Aorta (tissue), 5 donors: ENCODE data around the gene TAS2R16. TPM values are rescaled to one million over a fixed set of nuclear protein-coding genes. Genes with fewer than 3 reads are reported as not detected.

Source experiments
- ATAC-seq: fragments of 200-7000 bp; cut with Tn5 transposase; one replicate; pipeline ENCODE4 v1.9.1; 2022; ENCODE audit warnings: moderate library complexity; ENCODE audit not compliant: low FRiP score
- DNase-seq, 2 donors: peaks; one replicate each; pipeline ENCODE4 v3.0.0-alpha.2; 2020
- H3K27ac ChIP-seq, 2 donors: one replicate each; pipeline ENCODE4 v1.5.1; 2013; ENCODE audit warnings: low read length in 2 of 2, mild to moderate bottlenecking in 2 of 2, moderate library complexity in 2 of 2, control low read depth in 1 of 2, inconsistent platforms in 1 of 2, low read depth in 1 of 2
- H3K27me3 ChIP-seq, 2 donors: one replicate each; pipeline ENCODE4 v1.6.1; 2013; ENCODE audit warnings: control low read depth in 1 of 2, low read length in 1 of 2, mild to moderate bottlenecking in 1 of 2, moderate library complexity in 1 of 2; ENCODE audit not compliant: insufficient read depth in 2 of 2, control insufficient read depth in 1 of 2
- H3K36me3 ChIP-seq, 2 donors: one replicate each; pipeline ENCODE4 v1.6.1; 2013; ENCODE audit warnings: control low read depth in 1 of 2, low read length in 1 of 2, mild to moderate bottlenecking in 1 of 2; ENCODE audit not compliant: insufficient read depth in 2 of 2, control insufficient read depth in 1 of 2
- H3K4me1 ChIP-seq, 2 donors: one replicate each; pipeline ENCODE4 v1.6.1; 2013; ENCODE audit warnings: low read length in 2 of 2, control low read depth in 1 of 2, mild to moderate bottlenecking in 1 of 2, moderate library complexity in 1 of 2; ENCODE audit not compliant: insufficient read depth in 2 of 2, control insufficient read depth in 1 of 2
- H3K4me3 ChIP-seq, 2 donors: one replicate each; pipeline ENCODE4 v1.5.1; 2013; ENCODE audit warnings: low read length in 2 of 2, control low read depth in 1 of 2, mild to moderate bottlenecking in 1 of 2
- H3K9me3 ChIP-seq: one replicate; pipeline ENCODE4 v1.6.1; 2013; ENCODE audit warnings: mild to moderate bottlenecking, low read length; ENCODE audit not compliant: control insufficient read depth
- WGBS, 2 donors: extraction: QIAGEN DNeasy Blood & Tissue Kit; methylation state at CpG; one replicate each; pipeline ENCODE4 v1.1.7; 2013; 5-methylcytosine and 5-hydroxymethylcytosine counted together
- intact Hi-C, 2 donors: fragments of 100-400 bp; cut with DNase I; formaldehyde crosslinking; loops; one replicate each; pipeline versions ENCODE4 v1.14.2 to v1.15.0; 2022
- polyA plus RNA-seq, 2 donors: library from polyadenylated mRNA; stranded (reverse); fragments of 200-250 nt; gene quantifications; one replicate each; pipeline ENCODE4 v1.2.3, GENCODE V29; 2013
- total RNA-seq, 2 donors: library from RNA; stranded (reverse); fragmentation: NEBNext Ultra II Directional; extraction: Animal tissue kit (Norgen Biotek cat#: 25700); gene quantifications; one replicate each; pipeline ENCODE4 v1.2.1, GENCODE V29; 2021
- donor health status: healthy with polysubstance abuse.
- donor health status: Bipolar disorder and iron deficiency.
- donor health status: DM: no; HTN: no; CAD: no.
- donor health status: DM: no; HTN: no; CAD: no.
- donor health status: DM: yes; HTN: yes; CAD: no.

The TAS2R16 gene
- total and polyA plus RNA-seq, 4 donors: not detected

DNA sequence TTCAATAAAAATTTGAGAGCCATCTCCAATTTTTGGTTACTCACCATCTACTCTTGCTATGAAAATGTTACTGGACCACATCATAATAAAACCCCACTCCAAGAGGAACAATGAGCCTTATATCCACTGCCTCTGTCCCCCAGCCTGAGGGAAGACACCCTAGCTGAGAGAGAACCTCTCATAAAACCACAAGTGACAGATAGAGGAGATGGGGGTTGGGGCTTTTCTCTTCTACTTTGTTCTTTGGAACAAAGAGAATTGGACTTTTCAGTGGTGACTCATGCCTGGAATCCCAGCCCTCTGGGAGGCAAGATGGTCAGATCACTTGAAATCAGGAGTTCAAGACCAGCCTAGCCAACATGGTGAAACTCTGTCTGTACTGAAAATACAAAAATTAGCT, 27.6 kb upstream of the TAS2R16 start:
- Histone ChIP-seq H3K4me1 (no peaks in the 10 kb centered on the region), H3K27me3 (no peaks in the 10 kb centered on the region), H3K4me3 (no peak overlapping the region), H3K36me3 (no peaks in the 10 kb centered on the region), H3K27ac (no peak overlapping the region), H3K9me3 (no peaks in the 10 kb centered on the region)
- DNase-seq (no peak), ATAC-seq (no peak)
- intact Hi-C loops: no loop called here

DNA sequence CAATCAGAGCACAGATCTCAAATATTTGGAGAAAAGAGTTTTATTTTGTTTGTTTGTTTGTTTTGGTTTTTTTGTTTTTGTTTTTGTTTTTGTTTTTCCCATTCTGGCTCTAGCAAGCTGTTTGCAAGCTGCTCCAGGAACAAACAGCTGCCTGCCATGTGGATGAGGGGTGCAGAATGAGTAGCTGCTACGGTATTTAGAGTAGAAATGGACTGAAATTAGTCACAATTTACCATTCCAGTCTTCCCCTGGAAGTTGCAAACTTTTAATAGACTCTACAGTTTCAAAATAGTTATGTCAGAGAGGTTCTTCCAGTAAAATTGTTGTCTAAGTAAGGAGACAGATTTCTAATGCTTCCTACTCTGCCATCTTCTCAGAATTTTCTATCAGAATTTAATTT, 27.1 kb upstream of the TAS2R16 start:
- intact Hi-C loops: no loop called here

DNA sequence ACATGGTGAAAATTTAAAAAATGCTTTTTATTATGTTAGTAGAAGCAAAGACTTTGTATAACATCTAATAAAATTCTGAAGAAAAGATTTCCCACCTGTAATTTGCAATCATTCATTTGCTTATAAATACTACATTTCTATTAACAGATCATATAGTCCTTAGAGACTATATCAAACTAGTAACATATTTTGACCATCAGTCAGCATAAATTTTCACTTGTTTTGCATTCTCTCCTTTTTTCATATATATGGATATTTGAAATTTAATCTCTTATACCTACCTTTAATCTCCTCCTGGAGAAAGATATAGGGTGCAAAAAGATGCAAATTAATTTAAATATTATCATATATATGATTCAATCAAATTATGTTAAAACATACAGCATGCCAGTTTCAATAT, 16.9 kb upstream of the TAS2R16 start:
- no peaks in the 10 kb centered on the region for H3K27me3 ChIP-seq
- H3K27ac ChIP-seq: no peak overlapping the region
- no peak overlapping the region for H3K4me3 ChIP-seq
- intact Hi-C loops: no loop called here
- H3K9me3 ChIP-seq: no peaks in the 10 kb centered on the region
- ATAC-seq: no peak
- no peaks in the 10 kb centered on the region for H3K4me1 ChIP-seq
- no peak for DNase-seq
- H3K36me3 ChIP-seq: no peaks in the 10 kb centered on the region

More for the DNA sequence above, 27.1 kb upstream of the TAS2R16 start:
- H3K4me1 ChIP-seq: no peaks in the 10 kb centered on the region
- 60 to 62% methylated on average over 1 of the region's 1 CpG for WGBS, 2 donors
- H3K27me3 ChIP-seq: no peaks in the 10 kb centered on the region
- H3K9me3 ChIP-seq: no peaks in the 10 kb centered on the region
- H3K4me3 ChIP-seq: no peak overlapping the region
- ATAC-seq (no peak), DNase-seq (no peak)
- no peaks in the 10 kb centered on the region for H3K36me3 ChIP-seq
- no peak overlapping the region for H3K27ac ChIP-seq

DNA sequence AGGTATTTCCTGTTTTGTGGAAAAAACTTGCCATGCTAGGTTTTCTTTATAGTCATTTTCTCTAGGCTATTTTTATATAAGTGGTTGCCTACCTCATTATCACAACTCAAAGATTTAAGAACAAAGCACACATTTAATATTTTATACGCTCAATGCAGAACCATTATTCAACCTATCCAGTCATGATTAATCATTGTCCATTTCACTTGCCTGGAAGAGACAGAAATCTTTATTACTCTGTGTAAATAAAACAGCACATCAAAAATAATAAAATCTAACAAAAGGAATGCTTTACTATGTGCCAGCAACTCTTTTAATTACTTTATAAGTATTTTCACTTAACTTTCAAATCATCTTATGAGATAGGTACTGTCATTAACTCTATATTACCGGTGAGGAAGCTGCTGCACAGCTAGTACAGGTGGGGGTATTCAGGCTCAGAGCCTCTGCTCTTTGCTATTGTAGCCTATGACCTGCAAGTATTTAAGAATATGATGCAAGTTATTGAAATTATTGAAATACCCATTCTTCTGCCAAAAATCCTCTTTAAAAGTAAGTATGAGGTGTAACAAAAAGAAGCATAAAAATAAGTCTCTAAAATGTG, 16.4 kb upstream of the TAS2R16 start:
- H3K36me3 ChIP-seq: no peaks in the 10 kb centered on the region
- DNase-seq (no peak), ATAC-seq (no peak)
- no peaks in the 10 kb centered on the region for H3K9me3 ChIP-seq
- no peak overlapping the region for H3K4me3 ChIP-seq
- intact Hi-C loops: no loop called here
- no peaks in the 10 kb centered on the region for H3K4me1 ChIP-seq
- WGBS, 2 donors: 70 to 73% methylated on average over 2 of the region's 2 CpGs
- no peaks in the 10 kb centered on the region for H3K27me3 ChIP-seq
- H3K27ac ChIP-seq: no peak overlapping the region

DNA sequence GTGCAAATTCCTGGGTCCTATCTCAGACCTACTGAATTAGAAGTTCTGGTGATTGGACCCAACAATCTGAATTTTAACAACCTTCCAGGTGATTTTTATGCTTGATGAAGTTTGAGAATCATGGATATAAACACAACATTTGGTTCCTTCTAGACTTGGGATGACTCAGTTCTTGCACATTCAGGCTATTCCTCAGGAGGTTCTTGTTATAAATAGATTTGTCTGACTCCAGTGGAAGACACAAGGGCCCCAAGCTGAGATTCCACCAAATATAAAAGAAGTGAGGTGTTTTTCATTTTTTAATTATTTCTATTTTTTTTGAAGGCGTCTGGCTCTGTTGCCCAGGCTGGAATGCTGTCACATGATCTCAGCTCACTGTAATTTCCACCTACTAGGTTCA, 9.4 kb upstream of the TAS2R16 start:
- no peak overlapping the region for H3K27ac ChIP-seq
- no peaks in the 10 kb centered on the region for H3K36me3 ChIP-seq
- intact Hi-C loops: no loop called here
- H3K4me3 ChIP-seq: no peak overlapping the region
- no peak for DNase-seq
- no peaks in the 10 kb centered on the region for H3K27me3 ChIP-seq
- WGBS, 2 donors: 24 to 43% methylated on average over 1 of the region's 1 CpG
- no peak for ATAC-seq
- H3K9me3 ChIP-seq: no peaks in the 10 kb centered on the region
- H3K4me1 ChIP-seq: no peaks in the 10 kb centered on the region

DNA sequence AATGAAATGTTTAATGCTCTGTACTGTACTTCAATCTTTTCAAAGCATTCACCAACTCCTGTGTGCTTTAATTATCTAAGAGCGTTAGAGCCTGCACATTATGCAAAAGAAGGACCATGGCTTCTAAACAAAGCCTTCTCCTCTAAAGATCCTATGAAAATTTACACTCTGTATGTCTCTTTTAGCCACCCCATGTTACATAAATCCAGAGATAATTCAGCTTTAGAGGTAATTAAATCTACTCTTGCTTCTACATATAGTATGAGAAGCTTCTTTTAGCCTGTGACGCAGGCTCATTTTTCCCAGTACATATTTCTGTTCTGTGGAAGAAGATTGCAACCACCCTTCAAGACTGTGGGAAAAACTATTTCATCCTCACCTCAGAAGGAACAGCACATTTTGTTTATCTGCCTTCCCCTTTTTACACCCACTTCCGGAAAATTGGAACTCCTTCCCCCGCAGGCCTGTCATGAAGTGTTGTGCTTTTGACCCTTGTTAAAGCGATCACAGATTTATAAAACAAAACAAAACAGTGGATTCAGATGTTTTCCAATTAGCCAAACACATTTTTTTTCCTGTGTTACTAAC, 8.1 kb upstream of the TAS2R16 start:
- DNase-seq (no peak), ATAC-seq (no peak)
- Histone ChIP-seq H3K36me3 (no peaks in the 10 kb centered on the region), H3K4me1 (no peaks in the 10 kb centered on the region), H3K27me3 (no peaks in the 10 kb centered on the region), H3K27ac (no peak overlapping the region), H3K4me3 (no peak overlapping the region), H3K9me3 (no peaks in the 10 kb centered on the region)
- WGBS, 2 donors: 60 to 68% methylated on average over 5 of the region's 5 CpGs
- intact Hi-C loops: no loop called here

DNA sequence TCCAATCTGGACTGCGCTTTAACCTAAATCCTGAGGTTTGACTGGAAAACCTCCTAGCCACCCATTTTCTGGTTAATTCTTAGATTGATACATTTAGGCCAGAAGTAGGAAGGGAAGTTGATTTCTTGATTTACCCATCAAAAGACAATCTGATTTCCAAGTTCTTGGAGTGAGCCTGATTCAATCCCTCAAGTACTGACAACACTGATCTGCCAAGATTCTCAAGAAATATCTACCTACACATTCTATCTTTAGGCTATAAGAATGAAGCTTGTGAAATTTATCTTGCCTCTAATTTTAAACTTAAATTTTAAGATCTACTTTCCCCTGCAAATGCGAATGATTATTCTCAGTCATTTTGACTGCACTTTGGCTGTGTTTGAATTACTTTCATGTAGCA, 5.9 kb downstream of the TAS2R16 start:
- Histone ChIP-seq H3K27me3 (no peaks in the 10 kb centered on the region), H3K9me3 (no peaks in the 10 kb centered on the region), H3K4me1 (no peaks in the 10 kb centered on the region), H3K27ac (no peak overlapping the region), H3K4me3 (no peak overlapping the region), H3K36me3 (no peaks in the 10 kb centered on the region)
- 78 to 83% methylated on average over 2 of the region's 2 CpGs for WGBS, 2 donors
- ATAC-seq (no peak), DNase-seq (no peak)
- intact Hi-C loops: no loop called here

DNA sequence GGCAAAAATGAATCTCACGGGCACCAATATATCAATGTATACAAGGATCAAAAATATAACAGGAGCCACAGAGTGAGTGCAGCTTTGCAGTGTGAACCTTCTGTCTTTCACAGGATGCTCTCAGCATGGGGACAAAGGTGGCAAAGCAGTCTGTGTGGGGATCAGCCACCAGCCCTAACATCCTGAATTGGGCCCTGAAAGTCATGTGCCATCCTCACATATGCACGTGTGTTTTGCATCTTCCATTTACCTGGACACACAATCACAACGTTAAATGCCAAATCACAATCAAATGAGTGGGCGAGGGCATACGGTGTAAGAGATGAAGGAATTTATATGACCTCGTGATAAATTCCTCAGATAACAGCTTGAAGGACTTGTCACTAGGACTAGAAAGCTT, 6.5 kb downstream of the TAS2R16 start:
- Histone ChIP-seq H3K4me1 (no peaks in the 10 kb centered on the region), H3K9me3 (no peaks in the 10 kb centered on the region), H3K4me3 (no peak overlapping the region), H3K36me3 (no peaks in the 10 kb centered on the region), H3K27ac (no peak overlapping the region), H3K27me3 (no peaks in the 10 kb centered on the region)
- 57 to 58% methylated on average over 6 of the region's 6 CpGs for WGBS, 2 donors
- no peak for ATAC-seq
- intact Hi-C loops: no loop called here
- DNase-seq: no peak

DNA sequence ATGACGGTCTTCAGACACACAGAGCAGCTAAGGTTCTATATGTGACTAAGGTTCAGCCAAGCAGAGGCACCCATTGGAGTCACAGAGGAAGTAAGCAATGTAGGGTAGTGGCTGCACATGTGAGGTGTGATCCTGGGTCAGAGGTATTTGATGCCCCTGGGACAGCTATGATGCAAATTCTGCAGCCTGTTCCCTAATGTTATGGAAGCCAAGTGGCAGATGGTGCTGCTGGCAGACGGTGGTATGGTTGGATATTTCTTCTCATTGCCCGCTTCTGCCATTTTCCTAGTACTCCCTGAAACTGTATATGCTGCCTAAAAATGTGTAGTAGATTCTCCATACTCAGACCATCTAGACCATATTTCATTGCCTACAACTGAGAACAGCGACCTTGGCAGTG, 7.2 kb downstream of the TAS2R16 start:
- H3K9me3 ChIP-seq: no peaks in the 10 kb centered on the region
- H3K36me3 ChIP-seq: no peaks in the 10 kb centered on the region
- H3K27me3 ChIP-seq: no peaks in the 10 kb centered on the region
- 68 to 84% methylated on average over 4 of the region's 4 CpGs for WGBS, 2 donors
- intact Hi-C loops: no loop called here
- ATAC-seq (no peak), DNase-seq (no peak)
- H3K27ac ChIP-seq: no peak overlapping the region
- no peaks in the 10 kb centered on the region for H3K4me1 ChIP-seq
- H3K4me3 ChIP-seq: no peak overlapping the region
